ENCODE measurements around the gene FOXM1.
"Not testable (repeated sequence)": the region's sequence is repeated elsewhere in the genome, so short reads cannot be mapped to it uniquely, and the experiment has no call there.

FOXM1 gene

DNA sequence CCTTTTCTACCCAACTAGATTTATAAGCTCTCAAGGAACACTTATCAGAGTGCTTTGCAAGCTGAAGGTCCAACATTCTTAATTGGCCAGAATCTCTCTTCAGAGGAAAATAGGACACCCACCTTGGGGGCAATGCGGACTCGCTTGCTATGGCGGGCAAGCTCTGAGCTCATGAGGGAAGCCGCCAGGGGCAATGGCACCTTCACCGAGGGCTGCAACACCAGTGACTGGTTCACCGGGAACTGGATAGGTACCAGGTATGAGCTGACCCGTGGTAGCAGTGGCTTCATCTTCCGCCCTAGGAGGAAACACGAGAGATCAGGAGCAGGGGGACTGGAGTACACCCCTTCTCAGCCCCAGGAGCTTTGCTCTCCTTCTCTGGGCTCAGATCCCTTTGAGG lies 12.8 kb downstream of the FOXM1 start:
- DNase-seq (ENCODE audit: extremely low spot score) = no peak
- ChIA-PET CTCF (interaction anchor here (0.8 to 1.3 kb wide), 2 partner anchors 10 to 11 kb away, joined by 4 read pairs; no protein-coding TSS in a partner anchor), POLR2A (interaction anchor here (2.0 kb wide), 1 partner anchor 13 kb away, joined by 10 read pairs; the partner anchor contains the start of genes FOXM1 and RHNO1)
- TF ChIP-seq FOXK2 (IDR thresholded peaks at IDR 0.05) (no peak), NFRKB (IDR thresholded peaks at IDR 0.05) (no peak), FOXM1 (IDR thresholded peaks at IDR 0.05; ENCODE audit: borderline replicate concordance) (no peak), SUZ12 (IDR thresholded peaks at IDR 0.05) (no peak), BHLHE40 (IDR thresholded peaks at IDR 0.05; ENCODE audit: borderline replicate concordance) (no peak), TARDBP (IDR thresholded peaks at IDR 0.05) (no peak), HDGF (IDR thresholded peaks at IDR 0.05; ENCODE audit: borderline replicate concordance) (no peak), SP1 (IDR thresholded peaks at IDR 0.05) (no peak), LEF1 (IDR thresholded peaks at IDR 0.05; ENCODE audit: borderline replicate concordance) (no peak), FOXA1 (IDR thresholded peaks at IDR 0.05) (no peak), ZNF384 (IDR thresholded peaks at IDR 0.05) (no peak), CTBP1 (IDR thresholded peaks at IDR 0.05; ENCODE audit: borderline replicate concordance) (no peak), ARNT (IDR thresholded peaks at IDR 0.05) (no peak)
- TF ChIP-seq, protein P1, sequence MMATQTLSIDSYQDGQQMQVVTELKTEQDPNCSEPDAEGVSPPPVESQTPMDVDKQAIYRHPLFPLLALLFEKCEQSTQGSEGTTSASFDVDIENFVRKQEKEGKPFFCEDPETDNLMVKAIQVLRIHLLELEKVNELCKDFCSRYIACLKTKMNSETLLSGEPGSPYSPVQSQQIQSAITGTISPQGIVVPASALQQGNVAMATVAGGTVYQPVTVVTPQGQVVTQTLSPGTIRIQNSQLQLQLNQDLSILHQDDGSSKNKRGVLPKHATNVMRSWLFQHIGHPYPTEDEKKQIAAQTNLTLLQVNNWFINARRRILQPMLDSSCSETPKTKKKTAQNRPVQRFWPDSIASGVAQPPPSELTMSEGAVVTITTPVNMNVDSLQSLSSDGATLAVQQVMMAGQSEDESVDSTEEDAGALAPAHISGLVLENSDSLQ (IDR thresholded peaks at IDR 0.05) = no peak

DNA sequence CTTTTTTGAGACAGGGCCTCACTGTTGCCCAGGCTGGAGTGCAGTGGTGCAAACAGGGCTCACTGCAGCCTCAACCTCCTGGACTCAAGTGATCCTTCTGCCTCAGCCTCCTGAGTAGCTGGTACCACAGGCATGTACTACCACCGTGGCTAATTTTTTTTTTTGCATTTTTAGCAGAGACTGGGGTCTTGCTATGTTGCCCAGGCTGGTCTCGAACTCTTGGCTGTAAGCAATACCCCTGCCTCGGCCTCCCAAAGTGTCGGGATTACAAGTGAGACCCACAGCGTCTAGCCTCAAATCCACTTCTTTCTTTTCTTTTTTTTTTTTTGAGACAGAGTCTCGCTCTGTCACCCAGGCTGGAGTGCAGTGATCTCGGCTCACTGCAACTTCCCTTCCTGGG lies 13.6 kb downstream of the FOXM1 start:
- CTCF ChIA-PET = interaction anchor here (1.3 kb wide), 1 partner anchor 10 kb away, joined by 4 read pairs; no protein-coding TSS in a partner anchor
- POLR2A ChIA-PET = interaction anchor here (1.3 to 2.0 kb wide), 2 partner anchors 13 to 14 kb away, joined by 3 to 10 read pairs; partner anchors contain the start of genes FOXM1 and RHNO1
- DNase-seq (ENCODE audit: extremely low spot score) = not testable (repeated sequence)

DNA sequence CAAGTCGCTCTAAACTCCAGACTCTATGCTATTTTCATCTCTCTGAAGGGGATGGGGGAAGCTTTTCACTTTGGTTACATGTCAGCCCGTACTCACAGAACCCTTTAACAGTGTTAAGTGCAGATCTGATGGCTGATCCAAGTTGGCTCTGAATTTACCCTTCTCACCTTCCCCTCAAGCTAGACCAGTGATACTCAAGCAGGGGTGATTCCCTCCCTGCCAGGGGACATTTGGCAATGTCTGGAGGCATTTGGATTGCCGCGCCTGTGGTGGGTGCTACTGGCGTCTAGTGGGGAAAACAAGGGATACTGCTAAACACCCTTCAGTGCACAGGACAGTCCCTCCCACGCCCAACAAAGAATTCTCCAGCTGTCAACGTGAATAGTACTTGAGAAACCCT lies 14.1 kb downstream of the FOXM1 start:
- ChIA-PET CTCF (no interaction called here), POLR2A (interaction anchor here (1.3 kb wide), 1 partner anchor 14 kb away, joined by 3 read pairs; the partner anchor contains the start of genes FOXM1 and RHNO1)
- no peak for DNase-seq (ENCODE audit: extremely low spot score)
- no peak for TF ChIP-seq SUZ12 (IDR thresholded peaks at IDR 0.05)
- TF ChIP-seq L3MBTL2 (conservative IDR thresholded peaks at IDR 0.05) = no peak

GRCh38 chr12:2860170-2860569 lies 16.8 kb downstream of the FOXM1 start:
- ChIA-PET POLR2A (no interaction called here), CTCF (no interaction called here)
- no peak for TF ChIP-seq ZNF384 (IDR thresholded peaks at IDR 0.05)
- no peak for TF ChIP-seq FOXM1 (IDR thresholded peaks at IDR 0.05; ENCODE audit: borderline replicate concordance)
- TF ChIP-seq ELF4 (IDR thresholded peaks at IDR 0.05) = no peak
- TF ChIP-seq TARDBP (IDR thresholded peaks at IDR 0.05) = no peak
- TF ChIP-seq, protein P1 (IDR thresholded peaks at IDR 0.05) = no peak
- TF ChIP-seq ARNT (IDR thresholded peaks at IDR 0.05) = no peak
- TF ChIP-seq HDGF (IDR thresholded peaks at IDR 0.05; ENCODE audit: borderline replicate concordance) = no peak
- no peak for TF ChIP-seq FOXA1 (IDR thresholded peaks at IDR 0.05)
- TF ChIP-seq BHLHE40 (IDR thresholded peaks at IDR 0.05; ENCODE audit: borderline replicate concordance) = no peak
- no peak for TF ChIP-seq CTBP1 (IDR thresholded peaks at IDR 0.05; ENCODE audit: borderline replicate concordance)
- no peak for TF ChIP-seq SP1 (IDR thresholded peaks at IDR 0.05)
- TF ChIP-seq NFRKB (IDR thresholded peaks at IDR 0.05) = no peak
- TF ChIP-seq FOXK2 (IDR thresholded peaks at IDR 0.05) = no peak
- no peak for DNase-seq (ENCODE audit: extremely low spot score)

DNA sequence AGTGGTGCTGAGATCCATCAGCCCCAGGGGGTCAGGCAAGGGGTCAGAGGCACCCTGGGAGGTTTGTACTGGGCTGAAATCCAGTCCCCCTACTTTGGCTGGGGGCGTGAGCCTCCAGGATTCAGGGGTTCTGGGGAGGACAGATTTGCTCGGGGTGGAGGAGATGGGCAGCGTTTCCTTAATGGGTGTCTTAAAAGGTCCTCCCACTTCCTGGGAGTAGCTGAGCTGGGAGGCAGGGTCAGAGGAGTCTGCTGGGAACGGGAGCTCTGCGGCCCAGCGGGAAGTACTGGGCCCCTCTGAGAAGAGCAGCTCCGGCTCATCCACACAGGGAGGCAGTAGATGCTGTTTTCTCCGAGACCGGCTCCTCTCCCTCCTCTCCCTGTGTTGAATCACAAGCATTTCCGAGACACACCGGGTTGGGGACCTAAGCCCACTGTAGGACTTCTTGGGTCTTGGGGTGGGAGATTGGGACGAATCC lies 18.0 kb downstream of the FOXM1 start:
- TF ChIP-seq TARDBP (IDR thresholded peaks at IDR 0.05) = no peak
- POLR2A ChIA-PET = no interaction called here
- DNase-seq (ENCODE audit: extremely low spot score) = no peak
- CTCF ChIA-PET = interaction anchor here (1.3 kb wide), 1 partner anchor 13 kb away, joined by 3 read pairs; no protein-coding TSS in a partner anchor

DNA sequence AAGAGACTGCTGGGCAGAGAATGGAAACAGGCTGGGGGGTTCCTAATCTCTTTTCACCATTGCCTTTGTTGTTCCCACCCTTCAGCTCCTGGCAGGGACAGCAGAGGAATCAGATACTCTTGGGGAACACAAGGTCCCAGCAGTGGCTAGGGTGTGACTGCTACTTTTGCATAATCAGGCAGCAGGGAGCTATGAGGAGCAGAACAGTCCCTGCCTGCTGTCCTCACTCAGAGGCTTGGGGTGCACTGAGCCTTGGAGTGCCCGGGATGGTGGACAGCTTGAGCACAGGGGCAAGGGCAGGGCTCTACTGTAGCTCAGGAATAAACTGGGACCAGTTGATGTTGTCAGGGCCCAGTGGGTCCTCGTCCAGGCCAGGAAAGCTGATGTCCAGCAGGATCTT lies 18.6 kb downstream of the FOXM1 start:
- CTCF ChIA-PET = interaction anchor here (1.3 kb wide), 1 partner anchor 12 kb away, joined by 3 read pairs; no protein-coding TSS in a partner anchor
- POLR2A ChIA-PET = interaction anchor here (1.5 kb wide), 1 partner anchor 12 kb away, joined by 4 read pairs; no protein-coding TSS in a partner anchor

More for the DNA sequence above, 18.6 kb downstream of the FOXM1 start:
- TF ChIP-seq ARNT (IDR thresholded peaks at IDR 0.05) = no peak
- TF ChIP-seq ZNF384 (IDR thresholded peaks at IDR 0.05) = no peak
- TF ChIP-seq LEF1 (IDR thresholded peaks at IDR 0.05; ENCODE audit: borderline replicate concordance) = no peak
- no peak for TF ChIP-seq SP1 (IDR thresholded peaks at IDR 0.05)
- no peak for TF ChIP-seq L3MBTL2 (conservative IDR thresholded peaks at IDR 0.05)
- no peak for TF ChIP-seq FOXM1 (IDR thresholded peaks at IDR 0.05; ENCODE audit: borderline replicate concordance)
- TF ChIP-seq FOXK2 (IDR thresholded peaks at IDR 0.05) = no peak
- no peak for TF ChIP-seq SUZ12 (IDR thresholded peaks at IDR 0.05)
- no peak for TF ChIP-seq ELF4 (IDR thresholded peaks at IDR 0.05)
- no peak for TF ChIP-seq FOXA1 (IDR thresholded peaks at IDR 0.05)
- TF ChIP-seq NFRKB (IDR thresholded peaks at IDR 0.05) = no peak
- no peak for TF ChIP-seq TARDBP (IDR thresholded peaks at IDR 0.05)
- no peak for TF ChIP-seq BHLHE40 (IDR thresholded peaks at IDR 0.05; ENCODE audit: borderline replicate concordance)
- TF ChIP-seq, protein P1 (IDR thresholded peaks at IDR 0.05) = no peak
- TF ChIP-seq CTBP1 (IDR thresholded peaks at IDR 0.05; ENCODE audit: borderline replicate concordance) = no peak
- TF ChIP-seq HDGF (IDR thresholded peaks at IDR 0.05; ENCODE audit: borderline replicate concordance) = no peak
- no peak for DNase-seq (ENCODE audit: extremely low spot score)
